CD4-positive, alpha-beta T cell treated with Interferon alpha-2 for 1 hour (primary cell): ENCODE results near the gene CAMTA1.

Experiments
- DNase-seq, 2 donors: peaks; one replicate each; pipeline ENCODE4 v3.0.0-alpha.2; 2020 to 2022

The CAMTA1 gene

GRCh38 chr1:6941786-6942185 lies 156.5 kb downstream of the CAMTA1 start:
- DNase-seq: no peak

GRCh38 chr1:6942990-6943389 lies 157.7 kb downstream of the CAMTA1 start:
- no peak for DNase-seq

DNA sequence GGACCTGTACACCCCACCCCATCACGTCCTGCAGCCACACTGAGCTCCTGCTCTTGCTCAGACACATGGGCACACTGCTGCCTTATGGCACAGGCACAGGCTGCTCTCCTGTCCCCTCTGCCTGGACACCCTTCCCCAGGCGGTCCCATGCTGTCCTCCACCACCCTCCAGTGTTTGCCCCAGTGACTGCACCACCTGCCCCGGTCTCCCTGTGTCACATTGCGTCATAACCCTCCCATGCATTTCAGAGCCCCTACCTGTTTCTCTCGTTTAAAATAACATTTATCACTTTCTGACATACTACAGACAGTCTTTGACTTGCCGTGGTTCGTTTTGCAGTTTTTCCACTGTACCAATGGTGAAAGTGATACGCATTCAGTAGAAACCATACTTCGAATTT lies 159.2 kb downstream of the CAMTA1 start:
- no peak for DNase-seq

DNA sequence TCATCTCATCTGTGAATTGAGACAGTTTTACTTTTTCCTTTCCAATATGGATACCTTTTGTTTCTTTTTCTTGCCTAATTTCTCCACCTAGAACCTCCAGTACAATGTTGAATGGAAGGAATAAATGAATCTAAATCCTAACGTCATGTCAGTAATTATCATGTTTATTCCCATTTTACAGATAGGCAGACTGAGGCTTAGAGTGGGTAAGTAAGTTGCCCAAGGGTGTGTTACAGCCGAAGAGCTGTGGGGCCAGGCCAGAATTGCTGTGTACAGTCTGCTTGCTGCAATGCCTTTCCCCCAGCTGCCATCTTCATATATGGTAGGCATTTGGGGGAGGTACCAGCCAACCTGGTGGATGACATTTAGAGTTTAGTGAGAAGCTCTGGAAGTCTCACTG lies 162.7 kb downstream of the CAMTA1 start:
- DNase-seq: no peak

- no peak for DNase-seq
Observed at GRCh38 chr1:6948416-6948815, 163.2 kb downstream of the CAMTA1 start.

- DNase-seq: no peak
Observed at GRCh38 chr1:6948861-6949260, 163.6 kb downstream of the CAMTA1 start.

- no peak for DNase-seq
Observed at GRCh38 chr1:6950001-6950765, 164.9 kb downstream of the CAMTA1 start.

GRCh38 chr1:6951536-6951935 lies 166.3 kb downstream of the CAMTA1 start:
- no peak for DNase-seq

- no peak for DNase-seq
Observed at GRCh38 chr1:6953216-6953615, 168.0 kb downstream of the CAMTA1 start.

GRCh38 chr1:6953907-6954364 lies 168.7 kb downstream of the CAMTA1 start:
- no peak for DNase-seq

DNA sequence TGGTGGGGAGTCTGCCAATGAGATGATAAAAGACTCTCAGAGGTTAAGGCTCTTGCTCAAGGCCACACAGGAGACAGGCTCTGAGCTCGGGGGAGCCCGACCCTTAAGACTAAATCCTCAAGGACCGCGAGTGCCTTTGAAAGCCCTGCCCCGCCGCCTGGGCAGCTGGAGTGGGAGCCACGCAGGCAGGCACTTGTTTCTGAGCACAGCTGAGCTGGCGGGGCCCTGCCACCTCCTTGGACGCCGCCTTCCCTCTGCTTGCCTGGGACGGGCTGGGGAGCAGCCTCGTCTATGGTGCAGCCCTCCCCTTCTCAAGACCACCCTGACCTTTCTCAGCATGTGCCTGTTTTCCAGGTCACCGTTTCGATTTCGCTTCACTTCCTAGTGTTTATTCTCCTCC lies 169.3 kb downstream of the CAMTA1 start:
- no peak for DNase-seq

DNA sequence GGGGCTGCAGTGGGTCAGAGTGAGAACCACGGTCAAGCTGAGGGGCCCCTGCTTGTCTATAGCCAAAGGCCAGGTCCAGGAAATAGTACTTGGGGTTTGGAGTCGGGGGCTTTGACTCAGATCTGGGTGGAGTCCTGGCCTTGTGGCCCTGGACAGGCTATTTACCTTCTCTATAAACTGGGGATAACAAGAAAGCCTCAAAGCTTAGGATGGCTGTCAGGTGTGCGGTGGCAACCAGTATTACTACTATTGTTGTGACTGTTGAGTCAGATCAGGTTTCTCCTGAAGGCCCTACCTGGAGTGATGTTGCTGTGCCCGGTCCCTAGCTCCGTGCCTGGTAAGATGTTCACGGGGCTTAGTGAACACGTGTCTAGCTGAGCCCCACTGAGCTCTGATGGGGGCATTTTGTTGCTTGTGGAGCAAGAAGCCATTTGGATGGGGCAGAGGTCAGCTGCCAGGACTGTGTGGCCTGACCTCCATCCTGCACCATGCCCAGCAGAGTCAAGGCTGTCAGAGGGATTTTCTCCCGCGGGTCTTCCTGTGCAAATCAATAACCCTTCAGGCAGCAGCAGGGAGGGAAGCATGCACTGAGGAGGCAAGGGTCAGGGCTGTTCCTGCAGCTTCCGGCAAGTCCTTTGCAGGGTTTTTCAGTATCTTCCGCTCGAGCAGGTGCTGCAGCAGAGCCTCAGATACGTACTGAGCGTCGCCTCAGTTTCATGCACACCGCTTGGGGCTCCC lies 170.3 kb downstream of the CAMTA1 start:
- DNase-seq: no peak

- no peak for DNase-seq
Observed at GRCh38 chr1:6956488-6957159, 171.4 kb downstream of the CAMTA1 start.

GRCh38 chr1:6957341-6957740 lies 172.1 kb downstream of the CAMTA1 start:
- no peak for DNase-seq

- DNase-seq: no peak
Observed at GRCh38 chr1:6958407-6959030, 173.3 kb downstream of the CAMTA1 start.

- DNase-seq: no peak
Observed at GRCh38 chr1:6959491-6959890, 174.2 kb downstream of the CAMTA1 start.

GRCh38 chr1:6960291-6960811 lies 175.1 kb downstream of the CAMTA1 start:
- DNase-seq: no peak

- no peak for DNase-seq
Observed at GRCh38 chr1:6960860-6961259, 175.6 kb downstream of the CAMTA1 start.

- no peak for DNase-seq
Observed at GRCh38 chr1:6961289-6961688, 176.0 kb downstream of the CAMTA1 start.

- DNase-seq: no peak
Observed at GRCh38 chr1:6961905-6962477, 176.7 kb downstream of the CAMTA1 start.

DNA sequence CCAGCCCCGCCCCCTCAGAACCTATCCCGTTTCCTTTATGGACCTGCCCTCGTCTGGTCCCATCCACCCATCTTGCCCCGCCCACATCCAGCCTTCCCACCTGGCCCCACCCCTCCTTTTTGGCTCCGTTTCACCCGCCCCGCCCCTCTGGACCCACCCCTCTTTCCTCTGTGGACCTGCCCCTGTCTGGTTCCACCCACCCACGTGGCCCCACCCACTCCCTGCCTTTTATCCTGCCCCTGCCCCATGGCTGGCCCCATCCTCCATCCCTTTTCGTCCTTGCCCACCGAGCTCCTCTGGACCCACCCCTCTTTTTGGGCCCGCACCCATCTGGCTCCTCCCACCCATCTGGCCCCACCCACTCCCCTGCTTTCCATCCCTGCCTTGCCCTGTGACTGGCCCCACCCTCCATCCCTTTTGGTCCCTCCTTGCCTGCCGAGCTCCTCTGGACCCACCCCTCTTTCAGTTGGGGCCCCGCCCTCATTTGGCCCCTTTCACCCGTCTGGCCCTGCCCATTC lies 177.3 kb downstream of the CAMTA1 start:
- peak; percentile 22 to 41 for DNase-seq
